Upper lobe of right lung (tissue), 1 donor: ENCODE data around the gene ABI1. TPM values are rescaled to one million over a fixed set of nuclear protein-coding genes. Genes with fewer than 3 reads are reported as not detected.
"Not testable (repeated sequence)": the region's sequence is repeated elsewhere in the genome, so short reads cannot be mapped to it uniquely, and the experiment has no call there.

Experiments
- ATAC-seq: fragments of 200-7000 bp; cut with Tn5 transposase; one replicate; pipeline ENCODE4 v1.9.1; 2020; ENCODE audit warnings: mild to moderate bottlenecking, moderate library complexity
- DNase-seq: peaks from one replicate; pipeline ENCODE4 v3.0.0-alpha.2; 2020
- H3K27ac ChIP-seq: fragments of 200-600 bp; one replicate; pipeline ENCODE4 v1.8.0; 2022
- H3K27me3 ChIP-seq: fragments of 200-600 bp; one replicate; pipeline ENCODE4 v1.8.0; 2022; ENCODE audit warnings: mild to moderate bottlenecking
- H3K36me3 ChIP-seq: fragments of 200-600 bp; one replicate; pipeline ENCODE4 v1.8.0; 2022
- H3K4me1 ChIP-seq: fragments of 200-600 bp; one replicate; pipeline ENCODE4 v1.8.0; 2022
- H3K4me3 ChIP-seq: fragments of 200-600 bp; one replicate; pipeline ENCODE4 v1.8.0; 2022; ENCODE audit warnings: mild to moderate bottlenecking
- H3K9me3 ChIP-seq: fragments of 200-600 bp; one replicate; pipeline ENCODE4 v1.8.0; 2022
- intact Hi-C: fragments of 100-400 bp; cut with DNase I; formaldehyde crosslinking; loops from one replicate; pipeline ENCODE4 v1.11.0; 2022
- total RNA-seq: library from RNA; stranded (reverse); fragmentation: NEBNext Ultra II Directional; extraction: Animal tissue kit (Norgen Biotek cat#: 25700); gene quantifications from one replicate; pipeline ENCODE4 v1.2.1, GENCODE V29; 2021
- TF ChIP-seq, protein P1 (sequence below): fragments of 200-600 bp; IDR thresholded peaks from one replicate; pipeline ENCODE4 v1.8.0; 2022; ENCODE audit warnings: antibody characterized with exemption
- donor health status: DM: no; HTN: yes; CAD: no; lungs with severe emphysema.

Gene ABI1
- total RNA-seq, 1 donor from 2014 or later = 52.4 TPM

DNA sequence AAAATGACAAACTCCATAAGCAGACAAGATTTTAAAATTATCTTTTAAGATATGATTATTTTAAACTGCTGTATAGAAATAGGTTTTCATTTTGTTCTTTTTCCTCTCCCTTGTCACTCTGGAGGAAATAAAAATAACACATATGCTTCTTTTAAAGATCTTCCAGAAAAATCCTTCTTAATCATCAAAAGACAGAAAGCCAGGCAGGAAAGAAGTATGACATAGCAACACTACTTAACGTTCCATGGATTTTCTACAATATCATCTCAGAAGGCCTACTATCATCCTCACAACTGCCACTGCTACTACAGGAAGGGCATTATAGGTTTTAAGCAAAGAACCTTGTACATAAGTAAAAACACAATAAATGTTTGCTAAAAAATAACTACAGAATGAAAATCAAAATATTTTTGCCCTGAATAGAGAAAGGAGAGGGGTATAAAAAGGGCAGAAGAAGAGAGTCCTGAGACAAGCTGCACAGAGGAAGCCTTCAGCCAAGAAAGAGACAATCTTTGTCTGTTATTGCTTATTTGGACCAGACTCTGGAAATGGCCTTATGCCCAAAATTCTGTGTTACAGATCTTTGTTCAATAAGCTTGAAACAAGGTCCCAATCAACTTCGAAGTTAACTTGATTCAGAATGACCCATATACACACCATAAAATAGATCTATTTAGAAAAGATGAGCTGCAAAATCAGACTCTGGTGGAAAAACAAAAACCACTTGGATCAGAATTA, 67.8 kb downstream of the ABI1 start:
- Histone ChIP-seq H3K4me3 (no peak overlapping the region), H3K9me3 (peaks cover 6% of the 10 kb centered on the region), H3K36me3 (no peaks in the 10 kb centered on the region), H3K4me1 (peaks cover 15% of the 10 kb centered on the region), H3K27ac (no peak overlapping the region), H3K27me3 (no peaks in the 10 kb centered on the region)
- DNase-seq (no peak), ATAC-seq (no peak)
- TF ChIP-seq, protein P1, sequence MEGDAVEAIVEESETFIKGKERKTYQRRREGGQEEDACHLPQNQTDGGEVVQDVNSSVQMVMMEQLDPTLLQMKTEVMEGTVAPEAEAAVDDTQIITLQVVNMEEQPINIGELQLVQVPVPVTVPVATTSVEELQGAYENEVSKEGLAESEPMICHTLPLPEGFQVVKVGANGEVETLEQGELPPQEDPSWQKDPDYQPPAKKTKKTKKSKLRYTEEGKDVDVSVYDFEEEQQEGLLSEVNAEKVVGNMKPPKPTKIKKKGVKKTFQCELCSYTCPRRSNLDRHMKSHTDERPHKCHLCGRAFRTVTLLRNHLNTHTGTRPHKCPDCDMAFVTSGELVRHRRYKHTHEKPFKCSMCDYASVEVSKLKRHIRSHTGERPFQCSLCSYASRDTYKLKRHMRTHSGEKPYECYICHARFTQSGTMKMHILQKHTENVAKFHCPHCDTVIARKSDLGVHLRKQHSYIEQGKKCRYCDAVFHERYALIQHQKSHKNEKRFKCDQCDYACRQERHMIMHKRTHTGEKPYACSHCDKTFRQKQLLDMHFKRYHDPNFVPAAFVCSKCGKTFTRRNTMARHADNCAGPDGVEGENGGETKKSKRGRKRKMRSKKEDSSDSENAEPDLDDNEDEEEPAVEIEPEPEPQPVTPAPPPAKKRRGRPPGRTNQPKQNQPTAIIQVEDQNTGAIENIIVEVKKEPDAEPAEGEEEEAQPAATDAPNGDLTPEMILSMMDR = no peak
- intact Hi-C loops = no loop called here

DNA sequence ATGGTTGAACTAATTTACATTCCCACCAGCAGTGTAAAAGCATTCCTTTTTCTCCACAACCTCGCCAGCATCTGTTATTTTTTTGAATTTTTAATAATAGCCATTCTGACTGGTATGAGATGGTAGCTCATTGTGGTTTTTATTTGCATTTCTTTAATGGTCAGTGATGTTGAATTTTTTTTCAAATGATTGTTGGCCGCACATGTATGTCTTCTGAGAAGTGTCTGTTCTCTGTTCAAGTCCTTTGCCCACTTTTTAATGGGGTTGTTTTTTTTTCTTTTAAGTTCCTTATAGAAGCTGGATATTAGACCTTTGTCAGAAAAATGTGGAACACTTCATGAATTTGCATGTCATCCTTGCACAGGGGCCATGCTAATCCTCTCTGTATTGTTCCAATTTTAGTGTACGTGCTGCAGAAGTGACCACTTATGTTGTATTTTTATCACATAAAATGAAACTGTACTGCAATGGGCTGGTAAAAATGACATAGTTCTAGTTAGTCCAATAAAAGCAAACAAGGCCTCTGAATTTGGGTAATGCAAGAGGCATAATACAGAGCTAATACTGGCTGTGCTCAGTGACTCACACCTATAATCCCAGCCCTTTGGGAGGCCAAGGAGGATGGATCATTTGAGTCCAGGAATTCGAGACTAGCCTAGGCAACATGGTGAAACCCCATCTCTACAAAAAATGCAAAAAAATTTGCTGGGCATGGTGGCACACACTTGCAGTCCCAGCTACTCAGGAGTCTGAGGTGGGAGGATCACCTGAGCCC, 70.3 kb downstream of the ABI1 start:
- DNase-seq = no peak
- no peaks in the 10 kb centered on the region for H3K27me3 ChIP-seq
- intact Hi-C loops = no loop called here
- no peak overlapping the region for H3K27ac ChIP-seq
- H3K9me3 ChIP-seq = peaks cover 6% of the 10 kb centered on the region
- H3K36me3 ChIP-seq = no peaks in the 10 kb centered on the region
- peaks cover 15% of the 10 kb centered on the region for H3K4me1 ChIP-seq
- TF ChIP-seq, protein P1 = no peak
- ATAC-seq = no peak
- H3K4me3 ChIP-seq = no peak overlapping the region

DNA sequence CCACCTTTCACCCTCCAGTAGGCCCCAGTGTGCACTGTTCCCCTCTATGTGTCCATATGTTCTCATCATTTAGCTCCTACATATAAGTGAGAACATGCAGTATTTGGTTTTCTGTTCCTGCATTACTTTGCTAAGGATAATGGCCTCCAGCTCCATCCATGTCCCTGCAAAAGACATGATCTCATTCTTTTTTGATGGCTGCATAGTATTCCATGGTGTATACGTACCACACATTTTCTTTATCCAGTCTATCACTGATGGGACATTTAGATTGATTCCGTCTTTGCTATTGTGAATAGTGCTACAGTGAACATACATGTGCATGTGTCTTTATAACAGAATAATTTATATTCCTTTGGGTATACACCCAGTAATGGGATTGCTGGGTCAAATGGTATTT, 71.0 kb downstream of the ABI1 start:
- H3K27ac ChIP-seq, H3K36me3 ChIP-seq, H3K27me3 ChIP-seq, ATAC-seq, H3K9me3 ChIP-seq, DNase-seq, H3K4me3 ChIP-seq, intact Hi-C loops: not testable (repeated sequence)
- H3K4me1 ChIP-seq = peaks cover 15% of the 10 kb centered on the region

DNA sequence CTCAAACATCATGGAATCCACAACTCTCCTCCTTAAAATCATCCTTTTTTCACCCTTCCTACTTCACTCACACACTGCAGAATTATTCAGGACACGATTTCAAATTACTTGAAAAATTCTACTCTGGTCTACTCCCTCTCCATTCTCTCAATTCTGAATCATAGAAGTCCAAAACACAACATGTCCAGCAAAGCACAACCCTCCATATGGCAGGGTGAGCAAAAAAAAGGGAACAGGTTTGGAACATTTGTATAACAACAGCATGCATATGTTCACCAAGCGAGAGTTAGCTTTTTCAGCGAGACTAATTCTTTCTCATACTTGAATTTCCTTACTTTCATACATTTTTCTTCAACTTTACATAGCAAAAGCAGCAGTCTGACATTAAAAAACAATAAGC, 73.4 kb downstream of the ABI1 start:
- intact Hi-C loops = no loop called here
- DNase-seq (no peak), ATAC-seq (no peak)
- H3K36me3 ChIP-seq = no peaks in the 10 kb centered on the region
- TF ChIP-seq, protein P1 = no peak
- H3K4me3 ChIP-seq = no peak overlapping the region
- no peaks in the 10 kb centered on the region for H3K9me3 ChIP-seq
- no peaks in the 10 kb centered on the region for H3K27me3 ChIP-seq
- H3K27ac ChIP-seq = no peak overlapping the region
- H3K4me1 ChIP-seq = peaks cover 3% of the 10 kb centered on the region

DNA sequence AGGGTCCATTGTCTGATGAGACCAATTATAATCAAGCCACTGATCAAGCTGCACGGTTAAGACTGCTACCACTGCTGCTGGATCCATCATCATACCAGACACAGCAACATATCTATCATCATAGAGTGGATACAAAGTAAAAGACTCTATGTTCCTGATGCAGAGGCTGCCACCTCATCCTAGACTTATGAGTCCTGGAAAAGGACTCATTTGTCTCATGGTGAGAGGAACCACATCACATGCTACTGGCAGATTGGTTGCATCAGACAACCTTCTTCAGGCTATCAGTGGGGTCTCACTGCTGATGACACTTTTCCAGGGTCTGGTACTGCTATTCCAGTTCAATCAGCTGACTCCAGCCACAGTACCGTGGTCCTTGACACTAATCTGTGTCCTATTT, 79.0 kb downstream of the ABI1 start:
- TF ChIP-seq, protein P1 = no peak
- no peak for DNase-seq
- H3K36me3 ChIP-seq = no peaks in the 10 kb centered on the region
- ATAC-seq = no peak
- intact Hi-C loops = no loop called here
- no peaks in the 10 kb centered on the region for H3K9me3 ChIP-seq
- H3K27me3 ChIP-seq = no peaks in the 10 kb centered on the region
- no peak overlapping the region for H3K4me3 ChIP-seq
- peaks cover 16% of the 10 kb centered on the region for H3K4me1 ChIP-seq
- H3K27ac ChIP-seq = no peak overlapping the region
